IPS-18c (cell line): ENCODE results near the gene PLEKHN1.
A peak's percentile ranks its signal among the peaks of the same experiment; 100 is the strongest.

Experiments used
- H3K4me3 ChIP-seq: 2 replicates; pipeline ENCODE4 v1.7.0; 2013; ENCODE audit warnings: low read depth, mild to moderate bottlenecking, low read length, moderate library complexity; ENCODE audit not compliant: insufficient read depth
- H3K9me3 ChIP-seq: one replicate; pipeline ENCODE4 v1.6.1; 2013; ENCODE audit warnings: mild to moderate bottlenecking, low read length, moderate library complexity; ENCODE audit not compliant: control insufficient read depth, insufficient read depth

PLEKHN1 gene

GRCh38 chr1:966135-966703 lies at the start of gene PLEKHN1:
TSS of gene PLEKHN1 (plus strand) at chr1:966482. CDS start at chr1:966532, 50 bp downstream.
- H3K4me3 ChIP-seq: peak within 1 kb of the TSS; percentile 59

GRCh38 chr1:917076-917459 lies 49.2 kb upstream of the PLEKHN1 start:
- no peaks in the 10 kb centered on the region for H3K9me3 ChIP-seq
- H3K4me3 ChIP-seq: no peak overlapping the region; the same call in 1 of the 2 replicates

More at GRCh38 chr1:966135-966703, at the start of gene PLEKHN1:
- H3K9me3 ChIP-seq: peaks cover 2% of the 10 kb centered on the region

GRCh38 chr1:917466-918091 lies 48.7 kb upstream of the PLEKHN1 start:
- no peaks in the 10 kb centered on the region for H3K9me3 ChIP-seq

GRCh38 chr1:918353-918752 lies 47.9 kb upstream of the PLEKHN1 start:
- Histone ChIP-seq H3K4me3 (no peak overlapping the region), H3K9me3 (no peaks in the 10 kb centered on the region)

More at GRCh38 chr1:917466-918091, 48.7 kb upstream of the PLEKHN1 start:
- no peak overlapping the region; the same call in 1 of the 2 replicates for H3K4me3 ChIP-seq

GRCh38 chr1:918843-919242 lies 47.4 kb upstream of the PLEKHN1 start:
- Histone ChIP-seq H3K9me3 (no peaks in the 10 kb centered on the region), H3K4me3 (no peak overlapping the region)

GRCh38 chr1:919271-919872 lies 46.9 kb upstream of the PLEKHN1 start:
- Histone ChIP-seq H3K4me3 (no peak overlapping the region), H3K9me3 (no peaks in the 10 kb centered on the region)

GRCh38 chr1:920010-920409 lies 46.3 kb upstream of the PLEKHN1 start:
- no peaks in the 10 kb centered on the region for H3K9me3 ChIP-seq
- H3K4me3 ChIP-seq: no peak overlapping the region

- no peaks in the 10 kb centered on the region for H3K9me3 ChIP-seq
- H3K4me3 ChIP-seq: no peak overlapping the region; the same call in 1 of the 2 replicates
Measured at GRCh38 chr1:920521-920920, 45.8 kb upstream of the PLEKHN1 start.

- H3K9me3 ChIP-seq: no peaks in the 10 kb centered on the region
- H3K4me3 ChIP-seq: no peak overlapping the region; the same call in none of the 2 replicates
Measured at GRCh38 chr1:921011-921837, 45.1 kb upstream of the PLEKHN1 start.

GRCh38 chr1:923131-923990 lies 42.9 kb upstream of the PLEKHN1 start, which contains the start of gene SAMD11:
TSS of gene SAMD11 (plus strand) at chr1:923923. CDS start at chr1:924432, 509 bp downstream.
- peak within 1 kb of the TSS; percentile 46 for H3K4me3 ChIP-seq
- no peaks in the 10 kb centered on the region for H3K9me3 ChIP-seq

- Histone ChIP-seq H3K4me3 (peak overlapping the region; percentile 46), H3K9me3 (no peaks in the 10 kb centered on the region)
Measured at GRCh38 chr1:923991-924655, 42.2 kb upstream of the PLEKHN1 start.

- Histone ChIP-seq H3K9me3 (no peaks in the 10 kb centered on the region), H3K4me3 (peak overlapping the region; percentile 46)
Measured at GRCh38 chr1:924656-925560, 41.4 kb upstream of the PLEKHN1 start.

- H3K4me3 ChIP-seq: peak overlapping the region; percentile 46; the same call in 1 of the 2 replicates
- no peaks in the 10 kb centered on the region for H3K9me3 ChIP-seq
Measured at GRCh38 chr1:925561-926421, 40.5 kb upstream of the PLEKHN1 start.

GRCh38 chr1:927234-927633 lies 39.0 kb upstream of the PLEKHN1 start:
- Histone ChIP-seq H3K9me3 (no peaks in the 10 kb centered on the region), H3K4me3 (no peak overlapping the region)
